A673 (cell line): ENCODE measurements around the gene PFN4.

ENCODE experiments used
- EZH2 ChIP-seq: fragments of 200-600 bp; sonication (generic); IDR thresholded peaks from 2 replicates; pipeline ENCODE4 v1.6.1; 2017; ENCODE audit warnings: borderline replicate concordance, low read depth, mild to moderate bottlenecking, mixed read lengths, antibody characterized with exemption, low read length; ENCODE audit not compliant: poor library complexity, severe bottlenecking
- TF ChIP-seq, protein P1 (sequence below): fragments of 300-800, 200-600 bp; sonication (generic); conservative IDR thresholded peaks from 2 replicates; pipeline ENCODE4 v1.5.1; 2017; ENCODE audit warnings: low read depth, mild to moderate bottlenecking, antibody characterized with exemption, low read length, moderate library complexity, mixed read lengths

GRCh38 chr2:24111407-24111901 is 11.7 kb downstream of the PFN4 start:
- TF ChIP-seq, protein P1, sequence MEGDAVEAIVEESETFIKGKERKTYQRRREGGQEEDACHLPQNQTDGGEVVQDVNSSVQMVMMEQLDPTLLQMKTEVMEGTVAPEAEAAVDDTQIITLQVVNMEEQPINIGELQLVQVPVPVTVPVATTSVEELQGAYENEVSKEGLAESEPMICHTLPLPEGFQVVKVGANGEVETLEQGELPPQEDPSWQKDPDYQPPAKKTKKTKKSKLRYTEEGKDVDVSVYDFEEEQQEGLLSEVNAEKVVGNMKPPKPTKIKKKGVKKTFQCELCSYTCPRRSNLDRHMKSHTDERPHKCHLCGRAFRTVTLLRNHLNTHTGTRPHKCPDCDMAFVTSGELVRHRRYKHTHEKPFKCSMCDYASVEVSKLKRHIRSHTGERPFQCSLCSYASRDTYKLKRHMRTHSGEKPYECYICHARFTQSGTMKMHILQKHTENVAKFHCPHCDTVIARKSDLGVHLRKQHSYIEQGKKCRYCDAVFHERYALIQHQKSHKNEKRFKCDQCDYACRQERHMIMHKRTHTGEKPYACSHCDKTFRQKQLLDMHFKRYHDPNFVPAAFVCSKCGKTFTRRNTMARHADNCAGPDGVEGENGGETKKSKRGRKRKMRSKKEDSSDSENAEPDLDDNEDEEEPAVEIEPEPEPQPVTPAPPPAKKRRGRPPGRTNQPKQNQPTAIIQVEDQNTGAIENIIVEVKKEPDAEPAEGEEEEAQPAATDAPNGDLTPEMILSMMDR: no peak
- no peak for TF ChIP-seq EZH2
